ENCODE measurements around the gene PKD1.

PKD1 gene

DNA sequence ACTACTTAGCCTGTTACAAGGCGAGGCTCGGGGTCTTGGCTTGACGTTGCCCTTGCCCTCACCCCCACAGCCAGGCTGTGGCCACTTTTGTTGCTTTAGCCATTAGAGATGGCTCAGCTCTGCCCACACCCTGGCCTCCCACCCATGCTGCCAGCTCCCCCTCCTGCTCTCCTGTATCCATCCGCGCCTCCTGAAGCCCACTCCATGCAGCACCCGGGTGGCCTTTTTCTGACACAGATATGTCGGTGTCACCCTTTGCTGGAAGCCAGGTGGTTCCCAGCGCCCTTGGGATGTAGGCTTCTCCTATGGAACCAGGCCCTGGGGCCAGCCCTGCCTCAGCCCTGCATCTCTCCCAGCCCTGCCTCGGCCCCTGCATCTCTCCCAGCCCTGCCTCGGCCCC lies 78.3 kb downstream of the PKD1 start:
- TF ChIP-seq, protein P1, sequence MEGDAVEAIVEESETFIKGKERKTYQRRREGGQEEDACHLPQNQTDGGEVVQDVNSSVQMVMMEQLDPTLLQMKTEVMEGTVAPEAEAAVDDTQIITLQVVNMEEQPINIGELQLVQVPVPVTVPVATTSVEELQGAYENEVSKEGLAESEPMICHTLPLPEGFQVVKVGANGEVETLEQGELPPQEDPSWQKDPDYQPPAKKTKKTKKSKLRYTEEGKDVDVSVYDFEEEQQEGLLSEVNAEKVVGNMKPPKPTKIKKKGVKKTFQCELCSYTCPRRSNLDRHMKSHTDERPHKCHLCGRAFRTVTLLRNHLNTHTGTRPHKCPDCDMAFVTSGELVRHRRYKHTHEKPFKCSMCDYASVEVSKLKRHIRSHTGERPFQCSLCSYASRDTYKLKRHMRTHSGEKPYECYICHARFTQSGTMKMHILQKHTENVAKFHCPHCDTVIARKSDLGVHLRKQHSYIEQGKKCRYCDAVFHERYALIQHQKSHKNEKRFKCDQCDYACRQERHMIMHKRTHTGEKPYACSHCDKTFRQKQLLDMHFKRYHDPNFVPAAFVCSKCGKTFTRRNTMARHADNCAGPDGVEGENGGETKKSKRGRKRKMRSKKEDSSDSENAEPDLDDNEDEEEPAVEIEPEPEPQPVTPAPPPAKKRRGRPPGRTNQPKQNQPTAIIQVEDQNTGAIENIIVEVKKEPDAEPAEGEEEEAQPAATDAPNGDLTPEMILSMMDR (IDR thresholded peaks at IDR 0.05; ENCODE audit: low read depth, low read length), result no peak
- Histone ChIP-seq H3K4me3 (ENCODE audit: low read depth, low read length) (no peak overlapping the region), H3K27ac (no peak overlapping the region), H3K9me3 (ENCODE audit: severe bottlenecking) (no peaks in the 10 kb centered on the region), H3K36me3 (peaks cover 46% of the 10 kb centered on the region), H3K27me3 (ENCODE audit: insufficient read depth, low read depth, severe bottlenecking) (no peaks in the 10 kb centered on the region)
- no peak for DNase-seq

- TF ChIP-seq, protein P1 (IDR thresholded peaks at IDR 0.05; ENCODE audit: low read depth, low read length), result peak; percentile 47; the same call in 1 of the 2 replicates
- H3K27me3 ChIP-seq (ENCODE audit: insufficient read depth, low read depth, severe bottlenecking), result no peaks in the 10 kb centered on the region
- DNase-seq, result no peak
- H3K27ac ChIP-seq, result no peak overlapping the region
- H3K4me3 ChIP-seq (ENCODE audit: low read depth, low read length), result no peak overlapping the region
- H3K36me3 ChIP-seq, result peaks cover 47% of the 10 kb centered on the region
- H3K9me3 ChIP-seq (ENCODE audit: severe bottlenecking), result no peaks in the 10 kb centered on the region
Observed at GRCh38 chr16:2056681-2057407, 78.9 kb downstream of the PKD1 start.

GRCh38 chr16:2056077-2056476 lies 79.6 kb downstream of the PKD1 start:
- no peaks in the 10 kb centered on the region for H3K9me3 ChIP-seq (ENCODE audit: severe bottlenecking)
- TF ChIP-seq, protein P1 (IDR thresholded peaks at IDR 0.05; ENCODE audit: low read depth, low read length), result peak; percentile 60
- H3K27me3 ChIP-seq (ENCODE audit: insufficient read depth, low read depth, severe bottlenecking), result no peaks in the 10 kb centered on the region
- DNase-seq, result peak; percentile 62
- H3K4me3 ChIP-seq (ENCODE audit: low read depth, low read length), result no peak overlapping the region
- H3K27ac ChIP-seq, result no peak overlapping the region
- peaks cover 52% of the 10 kb centered on the region for H3K36me3 ChIP-seq

DNA sequence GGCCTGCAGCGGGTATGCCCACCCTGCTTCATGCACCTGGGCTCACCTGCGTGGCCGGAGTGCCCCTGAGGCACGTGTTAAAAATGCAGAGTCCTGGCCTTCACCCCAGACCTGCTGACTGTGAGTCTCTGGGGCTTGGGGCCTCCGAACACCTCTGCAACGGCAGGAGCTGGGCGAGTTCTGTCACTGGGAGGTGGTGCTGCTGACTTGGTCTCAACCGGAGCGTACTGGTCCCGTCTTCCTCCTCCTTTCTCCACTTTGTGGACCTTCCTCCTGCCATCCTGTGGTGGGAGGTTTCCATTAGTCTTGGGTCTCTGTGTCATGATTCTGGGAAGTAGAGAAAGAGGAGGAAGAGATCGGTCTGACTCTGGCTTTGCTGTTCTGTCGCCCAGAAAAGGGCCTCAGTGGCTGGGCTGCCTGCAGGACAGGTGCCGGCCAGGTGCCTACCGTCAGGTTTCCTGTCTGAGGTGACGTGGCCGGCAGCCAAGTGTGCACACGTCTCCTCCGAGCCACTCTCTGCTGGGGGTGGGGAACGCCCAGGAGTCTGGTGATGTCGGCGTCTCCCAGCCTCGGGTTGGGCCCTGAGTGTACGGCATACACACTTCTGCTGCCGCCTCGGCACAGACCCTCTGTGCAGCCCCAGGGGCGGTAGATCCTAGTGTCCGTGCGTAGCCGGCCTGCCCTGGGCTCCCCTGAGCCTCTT lies 81.0 kb downstream of the PKD1 start:
- H3K27ac ChIP-seq, result no peak overlapping the region
- DNase-seq, result no peak
- H3K9me3 ChIP-seq (ENCODE audit: severe bottlenecking), result no peaks in the 10 kb centered on the region
- peaks cover 49% of the 10 kb centered on the region for H3K36me3 ChIP-seq
- H3K4me3 ChIP-seq (ENCODE audit: low read depth, low read length), result no peak overlapping the region
- no peaks in the 10 kb centered on the region for H3K27me3 ChIP-seq (ENCODE audit: insufficient read depth, low read depth, severe bottlenecking)
- TF ChIP-seq, protein P1 (IDR thresholded peaks at IDR 0.05; ENCODE audit: low read depth, low read length), result no peak

GRCh38 chr16:2053897-2054296 lies 81.8 kb downstream of the PKD1 start:
- DNase-seq, result no peak
- peaks cover 49% of the 10 kb centered on the region for H3K36me3 ChIP-seq
- H3K9me3 ChIP-seq (ENCODE audit: severe bottlenecking), result no peaks in the 10 kb centered on the region
- H3K27me3 ChIP-seq (ENCODE audit: insufficient read depth, low read depth, severe bottlenecking), result no peaks in the 10 kb centered on the region
- H3K27ac ChIP-seq, result no peak overlapping the region
- H3K4me3 ChIP-seq (ENCODE audit: low read depth, low read length), result no peak overlapping the region
- TF ChIP-seq, protein P1 (IDR thresholded peaks at IDR 0.05; ENCODE audit: low read depth, low read length), result no peak
